SK-N-SH treated with all-trans-retinoic acid at 6 μM for 48 hours (cell line): ENCODE data around the gene VEGFC.

Source experiments
- BACH2 ChIP-seq: fragments of 250-450 bp; sonication (Bioruptor Pico); IDR thresholded peaks from 2 replicates; pipeline ENCODE4 v1.9.0; 2021; ENCODE audit warnings: mild to moderate bottlenecking, borderline replicate concordance
- GLIS3 ChIP-seq: fragments of 250-450 bp; sonication (Bioruptor Pico); IDR thresholded peaks from 2 replicates; pipeline ENCODE4 v1.5.0; 2020; ENCODE audit warnings: mild to moderate bottlenecking, moderate library complexity
- SNAI2 ChIP-seq: fragments of 250-450 bp; sonication (Bioruptor Pico); IDR thresholded peaks from 2 replicates; pipeline ENCODE4 v1.5.0; 2020; ENCODE audit warnings: mild to moderate bottlenecking, moderate library complexity
- TCF4 ChIP-seq: fragments of 250-450 bp; sonication (Bioruptor Pico); IDR thresholded peaks from 2 replicates; pipeline ENCODE4 v1.8.0; 2021; ENCODE audit warnings: mild to moderate bottlenecking, moderate library complexity, borderline replicate concordance
- ZC3H10 ChIP-seq: fragments of 250-450 bp; sonication (Bioruptor Pico); IDR thresholded peaks from 2 replicates; pipeline ENCODE4 v1.5.1; 2021; ENCODE audit warnings: mild to moderate bottlenecking, moderate library complexity
- ZFP30 ChIP-seq: fragments of 450-650 bp; formaldehyde crosslinking; IDR thresholded peaks from 2 replicates; pipeline ENCODE4 v1.5.0; 2022; ENCODE audit warnings: mild to moderate bottlenecking, moderate library complexity
- TF ChIP-seq, protein P1 (sequence below): fragments of 250-450 bp; sonication (Bioruptor Pico); IDR thresholded peaks from 2 replicates; pipeline ENCODE4 v1.8.0; 2020; ENCODE audit warnings: mild to moderate bottlenecking, moderate library complexity, borderline replicate concordance
- TF ChIP-seq, protein P2 (sequence below): fragments of 250-450 bp; sonication (Bioruptor Pico); IDR thresholded peaks from 2 replicates; pipeline ENCODE4 v1.5.1; 2020; ENCODE audit warnings: low read depth, mild to moderate bottlenecking, moderate library complexity

DNA sequence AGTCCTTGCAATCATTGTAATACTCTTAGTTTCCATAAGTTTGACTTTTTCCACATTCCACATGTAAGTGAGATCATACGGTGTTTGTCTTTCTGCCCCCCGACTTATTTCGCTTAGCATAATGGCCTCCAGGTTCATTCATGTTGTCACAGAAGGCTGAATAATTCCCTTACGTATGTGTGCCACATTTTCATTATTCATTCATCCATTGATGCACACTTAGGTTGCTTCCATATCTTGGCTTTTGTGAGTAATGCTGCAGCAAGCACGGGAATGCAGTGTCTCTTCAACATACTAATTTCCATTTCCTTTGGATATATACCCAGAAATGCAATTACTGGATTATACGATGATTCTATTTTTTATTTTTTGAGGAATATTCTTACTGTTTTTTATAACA, 22.0 kb upstream of the VEGFC start:
- TF ChIP-seq ZFP30 (CRISPR knock-in tag) (no peak), ZC3H10 (CRISPR knock-in tag) (no peak), GLIS3 (no peak), SNAI2 (CRISPR knock-in tag) (no peak), BACH2 (CRISPR knock-in tag) (no peak), TCF4 (CRISPR knock-in tag) (no peak)
- TF ChIP-seq, protein P1, sequence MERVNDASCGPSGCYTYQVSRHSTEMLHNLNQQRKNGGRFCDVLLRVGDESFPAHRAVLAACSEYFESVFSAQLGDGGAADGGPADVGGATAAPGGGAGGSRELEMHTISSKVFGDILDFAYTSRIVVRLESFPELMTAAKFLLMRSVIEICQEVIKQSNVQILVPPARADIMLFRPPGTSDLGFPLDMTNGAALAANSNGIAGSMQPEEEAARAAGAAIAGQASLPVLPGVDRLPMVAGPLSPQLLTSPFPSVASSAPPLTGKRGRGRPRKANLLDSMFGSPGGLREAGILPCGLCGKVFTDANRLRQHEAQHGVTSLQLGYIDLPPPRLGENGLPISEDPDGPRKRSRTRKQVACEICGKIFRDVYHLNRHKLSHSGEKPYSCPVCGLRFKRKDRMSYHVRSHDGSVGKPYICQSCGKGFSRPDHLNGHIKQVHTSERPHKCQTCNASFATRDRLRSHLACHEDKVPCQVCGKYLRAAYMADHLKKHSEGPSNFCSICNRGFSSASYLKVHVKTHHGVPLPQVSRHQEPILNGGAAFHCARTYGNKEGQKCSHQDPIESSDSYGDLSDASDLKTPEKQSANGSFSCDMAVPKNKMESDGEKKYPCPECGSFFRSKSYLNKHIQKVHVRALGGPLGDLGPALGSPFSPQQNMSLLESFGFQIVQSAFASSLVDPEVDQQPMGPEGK (CRISPR knock-in tag): no peak
- TF ChIP-seq, protein P2, sequence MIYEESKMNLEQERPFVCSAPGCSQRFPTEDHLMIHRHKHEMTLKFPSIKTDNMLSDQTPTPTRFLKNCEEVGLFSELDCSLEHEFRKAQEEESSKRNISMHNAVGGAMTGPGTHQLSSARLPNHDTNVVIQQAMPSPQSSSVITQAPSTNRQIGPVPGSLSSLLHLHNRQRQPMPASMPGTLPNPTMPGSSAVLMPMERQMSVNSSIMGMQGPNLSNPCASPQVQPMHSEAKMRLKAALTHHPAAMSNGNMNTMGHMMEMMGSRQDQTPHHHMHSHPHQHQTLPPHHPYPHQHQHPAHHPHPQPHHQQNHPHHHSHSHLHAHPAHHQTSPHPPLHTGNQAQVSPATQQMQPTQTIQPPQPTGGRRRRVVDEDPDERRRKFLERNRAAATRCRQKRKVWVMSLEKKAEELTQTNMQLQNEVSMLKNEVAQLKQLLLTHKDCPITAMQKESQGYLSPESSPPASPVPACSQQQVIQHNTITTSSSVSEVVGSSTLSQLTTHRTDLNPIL (CRISPR knock-in tag): no peak
